Left lung (tissue), 10 donors: ENCODE results near the gene C1QTNF1. TPM values are rescaled to one million over a fixed set of nuclear protein-coding genes. Genes with fewer than 3 reads are reported as not detected.

Experiments
- ATAC-seq: fragments of 200-7000 bp; cut with Tn5 transposase; one replicate; pipeline ENCODE4 v1.9.1; 2020; ENCODE audit warnings: moderate library complexity
- DNase-seq, 4 donors: peaks; one replicate each; pipeline ENCODE4 v3.0.0-alpha.2; 2013 to 2020
- H3K27ac ChIP-seq, 2 donors: fragments of 200-600 bp; sonication (generic) in 1 of 2; one replicate each; pipeline versions ENCODE4 v1.5.0 to v1.8.0; 2020 to 2021
- H3K27me3 ChIP-seq, 2 donors: fragments of 200-600 bp; sonication (generic) in 1 of 2; one replicate each; pipeline versions ENCODE4 v1.5.0 to v1.8.0; 2020 to 2021
- H3K36me3 ChIP-seq, 2 donors: fragments of 200-600 bp; sonication (generic) in 1 of 2; one replicate each; pipeline versions ENCODE4 v1.5.0 to v1.8.0; 2020 to 2021
- H3K4me1 ChIP-seq, 2 donors: fragments of 200-600 bp; one replicate each; pipeline ENCODE4 v1.8.0; 2021
- H3K4me3 ChIP-seq, 2 donors: fragments of 200-600 bp; sonication (generic) in 1 of 2; one replicate each; pipeline versions ENCODE4 v1.5.0 to v1.8.0; 2020 to 2021; ENCODE audit warnings: mild to moderate bottlenecking in 1 of 2
- H3K9me3 ChIP-seq, 2 donors: fragments of 200-600 bp; sonication (generic) in 1 of 2; one replicate each; pipeline versions ENCODE4 v1.5.0 to v1.8.0; 2020 to 2021
- CTCF ChIP-seq, 2 donors: fragments of 200-600 bp; sonication (generic) in 1 of 2; IDR thresholded peaks; one replicate each; pipeline versions ENCODE4 v1.5.0 to v1.8.0; 2021; ENCODE audit warnings: antibody characterized with exemption in 2 of 2
- intact Hi-C, 2 donors: fragments of 100-400 bp; cut with DNase I; formaldehyde crosslinking; loops; one replicate each; pipeline versions ENCODE4 v1.11.2 to v1.14.2; 2022
- polyA plus RNA-seq, 6 donors: library from polyadenylated mRNA; unstranded; fragments of 120-200 nt; gene quantifications; one replicate each; pipeline ENCODE4 v1.2.1, GENCODE V29; 2013; ENCODE audit not compliant: insufficient read length in 6 of 6
- total RNA-seq, 2 donors: library from RNA; stranded (reverse); fragmentation: NEBNext Ultra II Directional; extraction: Animal tissue kit (Norgen Biotek cat#: 25700); gene quantifications; one replicate each; pipeline ENCODE4 v1.2.1, GENCODE V29; 2021
- donor health status: DM: no; HTN: yes; CAD: no.
- donor health status: DM: no; HTN: no; CAD: no.

C1QTNF1 gene
- total and polyA plus RNA-seq, 8 donors = 1.4 to 31.4 (median 2.2) TPM

- H3K27me3 ChIP-seq = peaks cover 31 to 93% of the 10 kb centered on the region in 2 donors
- H3K4me1 ChIP-seq = no peaks in the 10 kb centered on the region
- no peaks in the 10 kb centered on the region for H3K36me3 ChIP-seq
- H3K4me3 ChIP-seq = no peak overlapping the region
- intact Hi-C loops = no loop called here
- H3K9me3 ChIP-seq = no peaks in the 10 kb centered on the region
- no peak for DNase-seq
- ATAC-seq = no peak
- TF ChIP-seq CTCF (IDR thresholded peaks at IDR 0.05) = no peak
- no peak overlapping the region for H3K27ac ChIP-seq
Measured at GRCh38 chr17:79094261-79094660, 70.3 kb downstream of the C1QTNF1 start.

- Histone ChIP-seq H3K4me3 (no peak overlapping the region), H3K4me1 (no peaks in the 10 kb centered on the region), H3K27me3 (peaks cover 31 to 100% of the 10 kb centered on the region in 2 donors), H3K36me3 (no peaks in the 10 kb centered on the region), H3K27ac (no peak overlapping the region), H3K9me3 (no peaks in the 10 kb centered on the region)
- DNase-seq (no peak), ATAC-seq (no peak)
- intact Hi-C loops = no loop called here
- TF ChIP-seq CTCF (IDR thresholded peaks at IDR 0.05) = no peak
Measured at GRCh38 chr17:79095345-79096055, 71.5 kb downstream of the C1QTNF1 start.

- Histone ChIP-seq H3K36me3 (no peaks in the 10 kb centered on the region), H3K4me3 (no peak overlapping the region), H3K27me3 (peaks cover 31 to 100% of the 10 kb centered on the region in 2 donors), H3K27ac (no peak overlapping the region), H3K9me3 (no peaks in the 10 kb centered on the region), H3K4me1 (no peaks in the 10 kb centered on the region)
- no peak for ATAC-seq
- DNase-seq = no peak
- intact Hi-C loops = no loop called here
- no peak for TF ChIP-seq CTCF (IDR thresholded peaks at IDR 0.05)
Measured at GRCh38 chr17:79096477-79096876, 72.5 kb downstream of the C1QTNF1 start.

GRCh38 chr17:79097226-79098055, 73.5 kb downstream of the C1QTNF1 start:
- Histone ChIP-seq H3K27ac (no peak overlapping the region), H3K9me3 (no peaks in the 10 kb centered on the region), H3K27me3 (peaks cover 29 to 100% of the 10 kb centered on the region in 2 donors), H3K36me3 (no peaks in the 10 kb centered on the region), H3K4me3 (no peak overlapping the region), H3K4me1 (no peaks in the 10 kb centered on the region)
- TF ChIP-seq CTCF (IDR thresholded peaks at IDR 0.05) = no peak
- no peak for ATAC-seq
- no peak for DNase-seq
- intact Hi-C loops = no loop called here

DNA sequence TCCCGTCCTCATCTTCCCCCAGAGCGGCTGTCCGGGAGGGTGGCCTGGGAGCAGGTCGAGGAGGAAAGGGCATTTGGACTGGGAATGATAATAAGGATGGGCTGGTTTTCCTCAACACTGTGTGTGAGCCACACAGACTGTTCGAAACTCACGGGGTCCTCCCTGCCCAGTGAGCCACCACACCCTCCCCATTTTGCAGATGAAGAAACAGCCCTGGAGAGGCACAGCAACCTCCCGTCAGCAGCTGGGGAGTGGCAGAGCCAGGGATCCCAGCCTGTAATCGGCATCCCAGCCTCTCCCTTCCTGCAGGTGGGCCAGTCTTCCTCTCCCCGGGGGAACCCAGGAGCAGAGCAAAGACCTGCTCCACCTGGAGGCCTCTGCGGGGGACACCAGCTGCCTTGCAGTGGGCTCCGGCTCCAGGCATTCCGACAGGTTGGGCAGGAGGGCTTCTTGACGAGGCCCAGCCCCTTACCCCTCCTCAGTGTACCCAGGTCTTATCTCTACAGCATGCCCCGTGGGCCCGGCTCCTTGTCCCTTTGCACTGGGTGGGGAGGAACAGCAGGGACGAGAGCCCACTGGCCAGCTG, 74.4 kb downstream of the C1QTNF1 start:
- Histone ChIP-seq H3K27ac (no peak overlapping the region), H3K4me1 (no peaks in the 10 kb centered on the region), H3K36me3 (no peaks in the 10 kb centered on the region), H3K4me3 (no peak overlapping the region), H3K27me3 (peaks cover 22 to 100% of the 10 kb centered on the region in 2 donors), H3K9me3 (no peaks in the 10 kb centered on the region)
- ATAC-seq (no peak), DNase-seq (no peak)
- intact Hi-C loops = no loop called here
- TF ChIP-seq CTCF (IDR thresholded peaks at IDR 0.05) = no peak
